Peyer's patch (tissue), 4 donors: ENCODE measurements around the gene SMG9.

Experiments
- POLR2A ChIP-seq, 2 donors: fragments of 450-650 bp; IDR thresholded peaks; one replicate each; pipeline ENCODE4 v1.5.1; 2017; ENCODE audit warnings: antibody characterized with exemption in 2 of 2, mild to moderate bottlenecking in 2 of 2, moderate library complexity in 2 of 2
- TF ChIP-seq, protein P1 (sequence below), 6 experiments: fragments of 450-650 bp in 4 of 6; fragments of 200-600 bp in 2 of 6; sonication (generic) in 1 of 6; IDR thresholded peaks; one replicate each; pipeline ENCODE4 v1.5.1; 2017 to 2019; ENCODE audit warnings: antibody characterized with exemption in 6 of 6, mild to moderate bottlenecking in 3 of 6, moderate library complexity in 1 of 6

DNA sequence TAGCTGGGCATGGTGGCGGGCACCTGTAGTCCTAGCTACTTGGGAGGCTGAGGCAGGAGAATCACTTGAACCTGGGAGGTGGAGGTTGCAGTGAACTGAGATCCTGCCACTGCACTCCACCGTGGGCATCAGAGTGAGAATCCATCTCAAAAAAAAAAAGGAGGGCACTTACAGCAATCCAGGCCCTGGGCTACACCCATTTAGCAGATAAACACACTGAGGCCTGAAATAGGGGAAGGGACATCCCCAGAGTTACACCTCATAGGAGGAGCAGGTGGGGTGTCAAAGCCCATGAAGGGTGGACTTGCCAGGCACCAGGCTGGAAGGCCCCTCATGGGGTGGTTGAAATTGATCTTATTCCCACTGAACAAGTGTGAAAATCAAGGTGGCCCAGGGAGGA is 70.9 kb downstream of the SMG9 start:
- TF ChIP-seq POLR2A (IDR thresholded peaks at IDR 0.05): no peak
- TF ChIP-seq, protein P1, sequence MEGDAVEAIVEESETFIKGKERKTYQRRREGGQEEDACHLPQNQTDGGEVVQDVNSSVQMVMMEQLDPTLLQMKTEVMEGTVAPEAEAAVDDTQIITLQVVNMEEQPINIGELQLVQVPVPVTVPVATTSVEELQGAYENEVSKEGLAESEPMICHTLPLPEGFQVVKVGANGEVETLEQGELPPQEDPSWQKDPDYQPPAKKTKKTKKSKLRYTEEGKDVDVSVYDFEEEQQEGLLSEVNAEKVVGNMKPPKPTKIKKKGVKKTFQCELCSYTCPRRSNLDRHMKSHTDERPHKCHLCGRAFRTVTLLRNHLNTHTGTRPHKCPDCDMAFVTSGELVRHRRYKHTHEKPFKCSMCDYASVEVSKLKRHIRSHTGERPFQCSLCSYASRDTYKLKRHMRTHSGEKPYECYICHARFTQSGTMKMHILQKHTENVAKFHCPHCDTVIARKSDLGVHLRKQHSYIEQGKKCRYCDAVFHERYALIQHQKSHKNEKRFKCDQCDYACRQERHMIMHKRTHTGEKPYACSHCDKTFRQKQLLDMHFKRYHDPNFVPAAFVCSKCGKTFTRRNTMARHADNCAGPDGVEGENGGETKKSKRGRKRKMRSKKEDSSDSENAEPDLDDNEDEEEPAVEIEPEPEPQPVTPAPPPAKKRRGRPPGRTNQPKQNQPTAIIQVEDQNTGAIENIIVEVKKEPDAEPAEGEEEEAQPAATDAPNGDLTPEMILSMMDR (IDR thresholded peaks at IDR 0.05): no peak
